Stromal cell of bone marrow (primary cell): Measurements from ENCODE around the gene PLEKHG5.

Experiments used
- DNase-seq: peaks from one replicate; pipeline ENCODE4 v3.0.0-alpha.2; 2012; ENCODE audit warnings: low read depth

The PLEKHG5 gene

GRCh38 chr1:6491480-6491962 lies at the start of gene PLEKHG5:
TSS of gene PLEKHG5 (minus strand) at chr1:6491667. CDS start at chr1:6477571, 14,096 bp downstream.
- DNase-seq, result peak; percentile 31

GRCh38 chr1:6538956-6539355 lies 47.5 kb upstream of the PLEKHG5 start:
- DNase-seq, result no peak

GRCh38 chr1:6536291-6536690 lies 44.8 kb upstream of the PLEKHG5 start:
- DNase-seq, result no peak

- DNase-seq, result no peak
Measured at GRCh38 chr1:6535214-6535613, 43.7 kb upstream of the PLEKHG5 start.

- no peak for DNase-seq
Measured at GRCh38 chr1:6534248-6534822, 42.9 kb upstream of the PLEKHG5 start.

- no peak for DNase-seq
Measured at GRCh38 chr1:6531996-6532395, 40.5 kb upstream of the PLEKHG5 start.

- DNase-seq, result no peak
Measured at GRCh38 chr1:6530504-6531160, 39.2 kb upstream of the PLEKHG5 start.

GRCh38 chr1:6528492-6528891 lies 37.0 kb upstream of the PLEKHG5 start:
- DNase-seq, result no peak

GRCh38 chr1:6526316-6526715 lies 34.8 kb upstream of the PLEKHG5 start:
- no peak for DNase-seq

GRCh38 chr1:6523566-6523965 lies 32.1 kb upstream of the PLEKHG5 start:
- no peak for DNase-seq

- no peak for DNase-seq
Measured at GRCh38 chr1:6521536-6521935, 30.1 kb upstream of the PLEKHG5 start.

GRCh38 chr1:6519935-6520671 lies 28.6 kb upstream of the PLEKHG5 start:
- DNase-seq, result peak; percentile 72

GRCh38 chr1:6519491-6519934 lies 28.0 kb upstream of the PLEKHG5 start:
- DNase-seq, result no peak

GRCh38 chr1:6517435-6517851 lies 26.0 kb upstream of the PLEKHG5 start:
- DNase-seq, result no peak

GRCh38 chr1:6515771-6516170 lies 24.3 kb upstream of the PLEKHG5 start:
- no peak for DNase-seq

GRCh38 chr1:6513320-6513801 lies 21.9 kb upstream of the PLEKHG5 start:
- DNase-seq, result no peak

- no peak for DNase-seq
Measured at GRCh38 chr1:6512908-6513280, 21.4 kb upstream of the PLEKHG5 start.

GRCh38 chr1:6512245-6512907 lies 20.9 kb upstream of the PLEKHG5 start:
- DNase-seq, result no peak

- DNase-seq, result no peak
Measured at GRCh38 chr1:6511561-6512244, 20.2 kb upstream of the PLEKHG5 start.

GRCh38 chr1:6511056-6511455 lies 19.6 kb upstream of the PLEKHG5 start:
- DNase-seq, result no peak

- DNase-seq, result no peak
Measured at GRCh38 chr1:6510493-6510892, 19.0 kb upstream of the PLEKHG5 start.

- DNase-seq, result no peak
Measured at GRCh38 chr1:6509919-6510291, 18.4 kb upstream of the PLEKHG5 start.
